Neural cell (in vitro differentiated cells): ENCODE results near the gene LSAMP.

ENCODE experiments used
- CTCF ChIP-seq: fragments of 450-650 bp; IDR thresholded peaks from 2 replicates; pipeline ENCODE4 v1.5.1; 2014; ENCODE audit warnings: antibody characterized with exemption, mild to moderate bottlenecking, moderate library complexity; ENCODE audit not compliant: poor library complexity, severe bottlenecking
- EZH2 ChIP-seq: fragments of 200-600, 300-800 bp; shearing (Covaris generic), sonication (generic); IDR thresholded peaks from 2 replicates; pipeline ENCODE4 v1.6.1; 2014; ENCODE audit warnings: antibody characterized with exemption, low read length, borderline replicate concordance, mild to moderate bottlenecking; ENCODE audit not compliant: insufficient read depth, poor library complexity, severe bottlenecking
- POLR2AphosphoS5 ChIP-seq: IDR thresholded peaks from 2 replicates; pipeline ENCODE4 v1.6.1; 2012
- RAD21 ChIP-seq: fragments of 450-650 bp; conservative IDR thresholded peaks from 2 replicates; pipeline ENCODE4 v1.6.1; 2014; ENCODE audit warnings: antibody characterized with exemption, mild to moderate bottlenecking, moderate library complexity
- REST ChIP-seq: IDR thresholded peaks from 2 replicates; pipeline ENCODE4 v1.6.1; 2012; ENCODE audit warnings: borderline replicate concordance
- TAF1 ChIP-seq: IDR thresholded peaks from 2 replicates; pipeline ENCODE4 v1.6.1; 2012; ENCODE audit warnings: low read depth

GRCh38 chr3:115977866-115978265, 467.4 kb downstream of the LSAMP start:
- TF ChIP-seq TAF1 (no peak), RAD21 (no peak), CTCF (no peak), REST (no peak), EZH2 (no peak), POLR2AphosphoS5 (no peak)
